HG03039 (cell line): ENCODE data around the gene C1orf74.
"Not testable (repeated sequence)": the region's sequence is repeated elsewhere in the genome, so short reads cannot be mapped to it uniquely, and the experiment has no call there.

Experiments
- ATAC-seq: cut with Tn5 transposase; IDR thresholded peaks from one replicate; pipeline ENCODE4 v1.9.1; 2021; ENCODE audit warnings: mild to moderate bottlenecking, moderate library complexity; ENCODE audit not compliant: unreplicated experiment

Gene C1orf74

GRCh38 chr1:209805875-209806760 lies 21.8 kb upstream of the C1orf74 start, which contains the start of gene IRF6:
TSS of gene IRF6 (minus strand) at chr1:209806142. CDS start at chr1:209801413, 4,729 bp downstream.
- peak; percentile 91 for ATAC-seq

GRCh38 chr1:209805341-209805781 lies 21.0 kb upstream of the C1orf74 start:
- ATAC-seq: no peak

GRCh38 chr1:209803568-209803967 lies 19.2 kb upstream of the C1orf74 start:
- no peak for ATAC-seq

GRCh38 chr1:209802780-209803152 lies 18.4 kb upstream of the C1orf74 start:
- ATAC-seq: no peak

GRCh38 chr1:209802117-209802779 lies 17.9 kb upstream of the C1orf74 start:
- ATAC-seq: no peak

GRCh38 chr1:209800984-209801834 lies 16.9 kb upstream of the C1orf74 start:
- no peak for ATAC-seq

GRCh38 chr1:209797978-209798639 lies 13.8 kb upstream of the C1orf74 start:
- ATAC-seq: no peak

- ATAC-seq: not testable (repeated sequence)
Observed at GRCh38 chr1:209793711-209794110, 9.4 kb upstream of the C1orf74 start.

- no peak for ATAC-seq
Observed at GRCh38 chr1:209791920-209792319, 7.6 kb upstream of the C1orf74 start.

- ATAC-seq: no peak
Observed at GRCh38 chr1:209790286-209791193, 6.2 kb upstream of the C1orf74 start.

GRCh38 chr1:209789245-209789644 lies 4.9 kb upstream of the C1orf74 start:
- no peak for ATAC-seq

- no peak for ATAC-seq
Observed at GRCh38 chr1:209787551-209787950, 3.2 kb upstream of the C1orf74 start.

- no peak for ATAC-seq
Observed at GRCh38 chr1:209786146-209786545, 1.8 kb upstream of the C1orf74 start.

GRCh38 chr1:209785592-209785991 lies 1.2 kb upstream of the C1orf74 start:
- ATAC-seq: no peak

- no peak for ATAC-seq
Observed at GRCh38 chr1:209783386-209783785, 973 bp downstream of the C1orf74 start.

GRCh38 chr1:209780268-209780667 lies 4.1 kb downstream of the C1orf74 start:
- ATAC-seq: no peak

- ATAC-seq: no peak
Observed at GRCh38 chr1:209778102-209778501, 6.3 kb downstream of the C1orf74 start.

GRCh38 chr1:209777587-209777986 lies 6.8 kb downstream of the C1orf74 start:
- no peak for ATAC-seq

- ATAC-seq: no peak
Observed at GRCh38 chr1:209775678-209776077, 8.7 kb downstream of the C1orf74 start.

- peak; percentile 59 for ATAC-seq
Observed at GRCh38 chr1:209774592-209774991, 9.8 kb downstream of the C1orf74 start.
